Skin epidermis (tissue), 12 donors: Measurements from ENCODE around the gene DNAJC4.

ENCODE experiments used
- H3K27ac ChIP-seq, 21 experiments: fragments of 200-600 bp; sonication (generic) in 11 of 21; one replicate each; pipeline ENCODE4 v1.5.0; 2020; ENCODE audit warnings: mild to moderate bottlenecking in 3 of 21, inconsistent platforms in 2 of 21, moderate library complexity in 2 of 21
- H3K4me3 ChIP-seq, 7 experiments: fragments of 200-600 bp; sonication (generic) in 2 of 7; one replicate each; pipeline ENCODE4 v1.5.0; 2020; ENCODE audit warnings: inconsistent platforms in 2 of 7, mild to moderate bottlenecking in 2 of 7, moderate library complexity in 1 of 7

The DNAJC4 gene

GRCh38 chr11:64263947-64264317 lies 33.6 kb downstream of the DNAJC4 start:
- peak overlapping the region in 1 of 21 experiments; percentile 18 for H3K27ac ChIP-seq
- H3K4me3 ChIP-seq = no peak overlapping the region

GRCh38 chr11:64264371-64264852 lies 34.1 kb downstream of the DNAJC4 start:
- Histone ChIP-seq H3K4me3 (no peak overlapping the region), H3K27ac (no peak overlapping the region)

GRCh38 chr11:64265176-64266160 lies 35.1 kb downstream of the DNAJC4 start:
- Histone ChIP-seq H3K27ac (no peak overlapping the region), H3K4me3 (no peak overlapping the region)

- Histone ChIP-seq H3K27ac (peak overlapping the region in 4 of 21 experiments; percentile 17 to 98 (median 89)), H3K4me3 (no peak overlapping the region)
These were observed 36.0 kb downstream of the DNAJC4 start for GRCh38 chr11:64266339-64266738.

- Histone ChIP-seq H3K27ac (peak overlapping the region in 19 of 21 experiments; percentile 37 to 100 (median 97)), H3K4me3 (no peak overlapping the region)
These were observed 37.0 kb downstream of the DNAJC4 start for GRCh38 chr11:64267207-64267945.

GRCh38 chr11:64268025-64268892 lies 37.9 kb downstream of the DNAJC4 start:
- peak overlapping the region; percentile 53 to 78 (median 71) for H3K4me3 ChIP-seq
- peak overlapping the region; percentile 53 to 100 (median 96) for H3K27ac ChIP-seq

GRCh38 chr11:64268893-64269539 lies 38.7 kb downstream of the DNAJC4 start:
- peak overlapping the region; percentile 74 to 100 (median 96) for H3K27ac ChIP-seq

GRCh38 chr11:64269540-64270220 lies 39.3 kb downstream of the DNAJC4 start:
- Histone ChIP-seq H3K4me3 (peak overlapping the region; percentile 53 to 78 (median 71)), H3K27ac (peak overlapping the region; percentile 74 to 100 (median 96))

More at GRCh38 chr11:64268893-64269539, 38.7 kb downstream of the DNAJC4 start:
- H3K4me3 ChIP-seq = peak overlapping the region; percentile 53 to 78 (median 71)

- peak overlapping the region in 3 of 21 experiments; percentile 14 to 33 (median 18) for H3K27ac ChIP-seq
These were observed 44.9 kb downstream of the DNAJC4 start for GRCh38 chr11:64275031-64275800.

GRCh38 chr11:64275841-64276240 lies 45.5 kb downstream of the DNAJC4 start:
- H3K4me3 ChIP-seq = no peak overlapping the region

More at GRCh38 chr11:64275031-64275800, 44.9 kb downstream of the DNAJC4 start:
- H3K4me3 ChIP-seq = no peak overlapping the region

GRCh38 chr11:64276653-64277431 lies 46.5 kb downstream of the DNAJC4 start:
- H3K27ac ChIP-seq = peak overlapping the region in 13 of 21 experiments; percentile 6 to 65 (median 39)

More at GRCh38 chr11:64275841-64276240, 45.5 kb downstream of the DNAJC4 start:
- H3K27ac ChIP-seq = peak overlapping the region in 3 of 21 experiments; percentile 1 to 26 (median 14)

GRCh38 chr11:64278576-64279190 lies 48.3 kb downstream of the DNAJC4 start:
- H3K4me3 ChIP-seq = no peak overlapping the region
- H3K27ac ChIP-seq = no peak overlapping the region

More at GRCh38 chr11:64276653-64277431, 46.5 kb downstream of the DNAJC4 start:
- H3K4me3 ChIP-seq = no peak overlapping the region

GRCh38 chr11:64281957-64282770 lies 51.8 kb downstream of the DNAJC4 start:
- Histone ChIP-seq H3K4me3 (no peak overlapping the region), H3K27ac (peak overlapping the region in 1 of 21 experiments; percentile 8)

- H3K4me3 ChIP-seq = no peak overlapping the region
- peak overlapping the region in 8 of 21 experiments; percentile 16 to 97 (median 60) for H3K27ac ChIP-seq
These were observed 52.7 kb downstream of the DNAJC4 start for GRCh38 chr11:64283092-64283491.
